Spinal cord (tissue), 10 donors: ENCODE measurements around the gene UBXN6. TPM values are rescaled to one million over a fixed set of nuclear protein-coding genes. Genes with fewer than 3 reads are reported as not detected.

Source experiments
- DNase-seq, 6 donors: peaks; one replicate each; pipeline versions ENCODE4 v3.0.0 to v3.0.0-alpha.2; 2013 to 2015; ENCODE audit warnings: low spot score in 6 of 6, low read depth in 4 of 6
- H3K27ac ChIP-seq: one replicate; pipeline ENCODE4 v1.5.1; 2013; ENCODE audit warnings: low read depth, low read length, control low read depth
- H3K27me3 ChIP-seq: one replicate; pipeline ENCODE4 v1.6.1; 2013; ENCODE audit warnings: low read length; ENCODE audit not compliant: control insufficient read depth, insufficient read depth
- H3K36me3 ChIP-seq: one replicate; pipeline ENCODE4 v1.6.1; 2013; ENCODE audit warnings: low read length; ENCODE audit not compliant: control insufficient read depth, insufficient read depth
- H3K4me1 ChIP-seq: one replicate; pipeline ENCODE4 v1.6.1; 2013; ENCODE audit warnings: low read length; ENCODE audit not compliant: control insufficient read depth, insufficient read depth
- H3K4me3 ChIP-seq: one replicate; pipeline ENCODE4 v1.5.1; 2013; ENCODE audit warnings: low read depth, low read length, control low read depth
- H3K9me3 ChIP-seq: one replicate; pipeline ENCODE4 v1.6.1; 2013; ENCODE audit warnings: low read length; ENCODE audit not compliant: control insufficient read depth, insufficient read depth
- WGBS: methylation state at CpG from one replicate; pipeline ENCODE4 v1.1.5; 2013; ENCODE audit warnings: missing lambda C conversion rate; ENCODE audit not compliant: insufficient coverage; 5-methylcytosine and 5-hydroxymethylcytosine counted together
- polyA plus RNA-seq, 2 donors: library from polyadenylated mRNA; unstranded; fragments of 120-200 nt; gene quantifications; one replicate each; pipeline ENCODE4 v1.2.1, GENCODE V29; 2013; ENCODE audit not compliant: insufficient read length in 2 of 2
- total RNA-seq, 2 donors: library from RNA; depleted of rRNA in 1 of 2; stranded (reverse); fragments of 120-200 nt in 1 of 2; fragments of >200 nt in 1 of 2; gene quantifications; one replicate each; pipeline versions ENCODE4 v1.2.3 to v1.2.4, GENCODE V29; 2013 to 2014
- donor health status: healthy.

The UBXN6 gene
- total and polyA plus RNA-seq, 4 donors, result 56.2 to 139 (median 107) TPM

- no peaks in the 10 kb centered on the region for H3K9me3 ChIP-seq
- H3K27me3 ChIP-seq, result no peaks in the 10 kb centered on the region
- WGBS, result no CpG with 5 or more reads among the region's 3 CpGs
- DNase-seq, result no peak
- H3K27ac ChIP-seq, result no peak overlapping the region
- peaks cover 33% of the 10 kb centered on the region for H3K36me3 ChIP-seq
- H3K4me1 ChIP-seq, result peaks cover 3% of the 10 kb centered on the region
- H3K4me3 ChIP-seq, result no peak overlapping the region
Observed at GRCh38 chr19:4413588-4413987, 44.0 kb downstream of the UBXN6 start.

GRCh38 chr19:4409123-4409933 is 48.3 kb downstream of the UBXN6 start:
- no peaks in the 10 kb centered on the region for H3K9me3 ChIP-seq
- H3K4me1 ChIP-seq, result peaks cover 3% of the 10 kb centered on the region
- DNase-seq, result no peak
- H3K27ac ChIP-seq, result no peak overlapping the region
- peaks cover 30% of the 10 kb centered on the region for H3K36me3 ChIP-seq
- H3K27me3 ChIP-seq, result no peaks in the 10 kb centered on the region
- WGBS, result 80% methylated on average over 22 of the region's 23 CpGs
- H3K4me3 ChIP-seq, result no peak overlapping the region

- Histone ChIP-seq H3K27me3 (no peaks in the 10 kb centered on the region), H3K4me3 (no peak overlapping the region), H3K4me1 (peaks cover 9% of the 10 kb centered on the region), H3K9me3 (no peaks in the 10 kb centered on the region), H3K27ac (no peak overlapping the region), H3K36me3 (peaks cover 14% of the 10 kb centered on the region)
- DNase-seq, result no peak
- 96% methylated on average over 5 of the region's 7 CpGs for WGBS
Observed at GRCh38 chr19:4406626-4407025, 51.0 kb downstream of the UBXN6 start.

- 74% methylated on average over 5 of the region's 8 CpGs for WGBS
Observed at GRCh38 chr19:4405977-4406376, 51.6 kb downstream of the UBXN6 start.

GRCh38 chr19:4403005-4403761 is 54.4 kb downstream of the UBXN6 start:
- 11% methylated on average over 32 of the region's 32 CpGs for WGBS
- Histone ChIP-seq H3K4me1 (peaks cover 34% of the 10 kb centered on the region), H3K9me3 (no peaks in the 10 kb centered on the region), H3K27me3 (no peaks in the 10 kb centered on the region), H3K36me3 (peaks cover 3% of the 10 kb centered on the region), H3K27ac (no peak overlapping the region), H3K4me3 (peak overlapping the region; percentile 72)
- no peak for DNase-seq

More at GRCh38 chr19:4405977-4406376, 51.6 kb downstream of the UBXN6 start:
- DNase-seq, result no peak
- Histone ChIP-seq H3K4me3 (no peak overlapping the region), H3K27me3 (no peaks in the 10 kb centered on the region), H3K36me3 (peaks cover 14% of the 10 kb centered on the region), H3K4me1 (peaks cover 15% of the 10 kb centered on the region), H3K27ac (no peak overlapping the region), H3K9me3 (no peaks in the 10 kb centered on the region)

GRCh38 chr19:4402171-4403004 is 55.2 kb downstream of the UBXN6 start, which contains the start of gene CHAF1A:
TSS of gene CHAF1A (plus strand) at chr19:4402640. CDS start at chr19:4402763, 123 bp downstream.
- peak; percentile 94 to 100 (median 99) for DNase-seq
- peaks cover 42% of the 10 kb centered on the region for H3K4me1 ChIP-seq
- no peaks in the 10 kb centered on the region for H3K9me3 ChIP-seq
- under 1% methylated on average over 83 of the region's 84 CpGs for WGBS
- peak within 1 kb of the TSS; percentile 85 for H3K27ac ChIP-seq
- peak within 1 kb of the TSS; percentile 72 for H3K4me3 ChIP-seq
- peaks cover 8% of the 10 kb centered on the region for H3K36me3 ChIP-seq
- H3K27me3 ChIP-seq, result no peaks in the 10 kb centered on the region

GRCh38 chr19:4401769-4402170 is 55.8 kb downstream of the UBXN6 start:
- no peak for DNase-seq
- H3K4me3 ChIP-seq, result peak overlapping the region; percentile 53
- no peaks in the 10 kb centered on the region for H3K27me3 ChIP-seq
- H3K4me1 ChIP-seq, result peaks cover 48% of the 10 kb centered on the region
- WGBS, result 14% methylated on average over 1 of the region's 8 CpGs
- H3K36me3 ChIP-seq, result peaks cover 12% of the 10 kb centered on the region
- no peaks in the 10 kb centered on the region for H3K9me3 ChIP-seq
- H3K27ac ChIP-seq, result peak overlapping the region; percentile 85

GRCh38 chr19:4400135-4400936 is 57.3 kb downstream of the UBXN6 start, which contains the start of gene SH3GL1:
TSS of gene SH3GL1 (minus strand) at chr19:4400547. CDS start at chr19:4400368, 179 bp downstream.
- H3K27me3 ChIP-seq, result no peaks in the 10 kb centered on the region
- H3K36me3 ChIP-seq, result peaks cover 12% of the 10 kb centered on the region
- WGBS, result under 1% methylated on average over 85 of the region's 90 CpGs
- H3K4me3 ChIP-seq, result peak within 1 kb of the TSS; percentile 82
- no peaks in the 10 kb centered on the region for H3K9me3 ChIP-seq
- peak within 1 kb of the TSS; percentile 88 for H3K27ac ChIP-seq
- peak in 5 of 6 donors; percentile 87 to 98 (median 91) for DNase-seq
- peaks cover 57% of the 10 kb centered on the region for H3K4me1 ChIP-seq
